H1 (cell line): ENCODE data around the gene OR52I2. TPM values are rescaled to one million over a fixed set of nuclear protein-coding genes. Genes with fewer than 3 reads are reported as not detected.

ENCODE experiments used
- CREB1 ChIP-seq: IDR thresholded peaks from 2 replicates; pipeline ENCODE4 v1.6.1; 2012; ENCODE audit warnings: inconsistent platforms
- CTBP2 ChIP-seq: IDR thresholded peaks from 2 replicates; pipeline ENCODE4 v1.7.0; 2011; ENCODE audit warnings: borderline replicate concordance, mild to moderate bottlenecking, moderate library complexity, mixed read lengths, low read length; ENCODE audit not compliant: insufficient read depth, insufficient read length
- JUND ChIP-seq: IDR thresholded peaks from 2 replicates; pipeline ENCODE4 v1.6.1; 2011; ENCODE audit warnings: mild to moderate bottlenecking, improper control_type of control experiment, low read length
- PHF8 ChIP-seq: fragments of 200-600 bp; sonication (generic); conservative IDR thresholded peaks from 2 replicates; pipeline ENCODE4 v1.7.1; 2012; ENCODE audit warnings: low read depth, mild to moderate bottlenecking, inconsistent platforms, low read length, moderate library complexity
- RXRA ChIP-seq: IDR thresholded peaks from 2 replicates; pipeline ENCODE4 v1.6.1; 2011; ENCODE audit warnings: low read depth, mild to moderate bottlenecking, low read length, moderate library complexity; ENCODE audit not compliant: insufficient read depth
- SIN3A ChIP-seq, 2 experiments: IDR thresholded peaks in 1 of 2; conservative IDR thresholded peaks in 1 of 2; 2 replicates each; pipeline ENCODE4 v1.6.1; 2011 to 2012; ENCODE audit warnings: low read length in 2 of 2, improper control_type of control experiment in 1 of 2, low read depth in 1 of 2, mild to moderate bottlenecking in 1 of 2
- ZNF274 ChIP-seq: IDR thresholded peaks from 2 replicates; pipeline ENCODE4 v1.7.0; 2012; ENCODE audit warnings: low read length, borderline replicate concordance; ENCODE audit errors: extremely low read depth
- polyA plus RNA-seq, 7 experiments: library from polyadenylated mRNA; depleted of rRNA in 3 of 7; stranded (reverse) in 5 of 7; unstranded in 2 of 7; fragments of >200 nt in 5 of 7; fragments of 200-250 nt in 2 of 7; gene quantifications; 1 replicate in 5 of 7; 2 replicates in 1 of 7; 4 replicates in 1 of 7; pipeline versions ENCODE4 v1.2.1 to v1.2.3, GENCODE V29; 2011 to 2013; ENCODE audit warnings: missing spikeins in 2 of 7, mixed read lengths in 2 of 7
- total RNA-seq: library from RNA; stranded (reverse); fragmentation: NEBNext Ultra II Directional; extraction: Animal tissue kit (Norgen Biotek cat#: 25700); gene quantifications from 2 replicates; pipeline ENCODE4 v1.2.1, GENCODE V29; 2021
- TF ChIP-seq, protein P1 (sequence below): IDR thresholded peaks from 2 replicates; pipeline ENCODE4 v1.6.1; 2011; ENCODE audit warnings: low read length, improper control_type of control experiment

OR52I2 gene
- total and polyA plus RNA-seq, 2 of the 8 experiments (the other 6 are each of a cell fraction or from before 2014, with no cell fraction given) = not detected

DNA sequence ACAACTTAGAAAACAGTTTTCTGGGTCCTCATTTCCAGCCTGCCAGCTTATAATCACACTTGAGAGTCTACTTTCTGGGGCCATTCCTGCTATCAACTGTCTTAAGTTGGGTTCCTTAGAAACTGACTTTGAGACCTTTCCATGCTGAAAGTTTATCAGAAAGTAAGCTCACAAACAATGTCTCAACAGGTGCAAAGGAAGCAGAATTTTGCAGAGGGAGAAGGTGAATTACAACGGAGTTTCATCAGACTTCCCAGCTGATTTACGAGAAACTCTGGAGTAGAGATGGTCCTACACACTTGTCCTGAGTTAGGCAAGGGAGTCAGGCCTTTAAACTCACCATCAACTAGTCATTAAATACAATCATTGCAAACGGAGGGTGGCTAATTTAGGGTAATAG is 4.7 kb upstream of the OR52I2 start (continued):
- TF ChIP-seq SIN3A (conservative IDR thresholded peaks at IDR 0.05 in 1 of 2, IDR thresholded peaks at IDR 0.05 in 1 of 2; ENCODE audit: low read depth in 1 of 2, low read length in 2 of 2) (no peak), ZNF274 (no peak), RXRA (no peak), CTBP2 (no peak), PHF8 (no peak), JUND (no peak), CREB1 (no peak)
- TF ChIP-seq, protein P1, sequence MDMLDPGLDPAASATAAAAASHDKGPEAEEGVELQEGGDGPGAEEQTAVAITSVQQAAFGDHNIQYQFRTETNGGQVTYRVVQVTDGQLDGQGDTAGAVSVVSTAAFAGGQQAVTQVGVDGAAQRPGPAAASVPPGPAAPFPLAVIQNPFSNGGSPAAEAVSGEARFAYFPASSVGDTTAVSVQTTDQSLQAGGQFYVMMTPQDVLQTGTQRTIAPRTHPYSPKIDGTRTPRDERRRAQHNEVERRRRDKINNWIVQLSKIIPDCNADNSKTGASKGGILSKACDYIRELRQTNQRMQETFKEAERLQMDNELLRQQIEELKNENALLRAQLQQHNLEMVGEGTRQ = no peak
